ENCODE results near the gene AFF1.

DNA sequence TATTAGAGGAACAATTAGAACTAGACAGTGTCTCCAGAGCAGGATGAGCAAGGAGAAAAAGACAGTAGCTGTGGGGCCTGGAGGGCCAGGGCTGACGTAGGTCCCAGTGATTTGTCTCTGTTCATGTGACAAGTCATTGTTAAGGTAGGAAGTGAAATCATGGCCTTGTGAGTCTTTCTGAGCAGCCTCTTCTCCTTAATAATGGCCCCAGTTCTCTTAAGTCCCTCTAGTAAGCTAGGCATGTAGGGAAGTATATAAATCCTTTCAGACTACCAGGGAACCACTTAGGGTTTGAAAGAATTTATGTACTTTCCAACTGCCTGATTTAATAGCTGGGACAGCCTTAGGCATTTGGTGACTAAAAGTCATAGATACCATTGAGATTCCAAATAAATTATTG lies 152.6 kb downstream of the AFF1 start:
- TF ChIP-seq POLR2AphosphoS5 (IDR thresholded peaks at IDR 0.05; ENCODE audit: low read depth, low read length) (no peak), POLR2A (IDR thresholded peaks at IDR 0.05; ENCODE audit: low read depth, low read length) (no peak), TAF1 (IDR thresholded peaks at IDR 0.05; ENCODE audit: borderline replicate concordance, low read depth, low read length) (no peak)

All from GM12892 (cell line).